K562 (cell line): ENCODE results near the gene CDS1. TPM values are rescaled to one million over a fixed set of nuclear protein-coding genes. Genes with fewer than 3 reads are reported as not detected.

Source experiments
- ATAC-seq: fragments of 200-7000 bp; cut with Tn5 transposase; 3 replicates; pipeline ENCODE4 v1.9.1; 2020; ENCODE audit warnings: moderate library complexity
- BruUV-seq: library from RNA; stranded (reverse); fragments of 400-500 nt; replicated peaks from 2 replicates; lab custom pipeline; 2021; lab: Mats Ljungman, UMichigan
- CTCF ChIA-PET: fragments of 300-600 bp; formaldehyde crosslinking; extraction: SDS; loops from one replicate; lab custom pipeline; 2021; ENCODE audit warnings: low intra/inter-chr PET ratio; lab: Yijun Ruan, JAX
- POLR2A ChIA-PET: fragments of 300-600, 350-650 bp; sonication (Branson Sonifier 250); formaldehyde crosslinking; extraction: SDS; loops from one replicate; lab custom pipeline; 2021; ENCODE audit warnings: antibody characterized with exemption, inconsistent platforms; lab: Yijun Ruan, JAX
- DNase-seq, 4 experiments: peaks; one replicate each; pipeline versions ENCODE4 v3.0.0 to v3.0.0-alpha.2; 2011 to 2018; ENCODE audit warnings: low spot score in 3 of 4, mixed read lengths in 3 of 4; ENCODE audit errors: extremely low read depth in 1 of 4
- FAIRE-seq: peaks from 2 replicates; lab custom pipeline; 2011; peaks lifted over from hg19 to GRCh38; lab: Jason Lieb, UNC
- H2AFZ ChIP-seq: 2 replicates; pipeline ENCODE4 v1.6.0; 2011; ENCODE audit warnings: low read depth, low read length, control low read depth, inconsistent platforms
- H3K27ac ChIP-seq: fragments of 200-600 bp; 3 replicates; pipeline ENCODE4 v1.8.0; 2011; ENCODE audit warnings: low read depth, mild to moderate bottlenecking, control low read depth, inconsistent platforms, low read length, moderate library complexity, mixed read lengths; ENCODE audit errors: extremely low read depth
- H3K27me3 ChIP-seq, 2 experiments: fragments of 300-600 bp in 1 of 2; 2 replicates in 1 of 2; 3 replicates in 1 of 2; pipeline versions ENCODE4 v1.6.0 to v1.8.0; 2011; ENCODE audit warnings: inconsistent platforms in 2 of 2, low read length in 2 of 2, mild to moderate bottlenecking in 1 of 2, mixed read lengths in 1 of 2, moderate library complexity in 1 of 2; ENCODE audit not compliant: control insufficient read depth in 2 of 2, insufficient read depth in 2 of 2
- H3K36me3 ChIP-seq: fragments of 300-600 bp; 3 replicates; pipeline ENCODE4 v1.8.0; 2011; ENCODE audit warnings: mild to moderate bottlenecking, low read length, inconsistent platforms; ENCODE audit not compliant: control insufficient read depth, insufficient read depth
- H3K4me1 ChIP-seq, 2 experiments: fragments of 200-600 bp in 1 of 2; replicated peaks in 1 of 2; 2 replicates in 1 of 2; 3 replicates in 1 of 2; pipeline versions ENCODE4 v1.5.1 to v1.8.0; 2011; ENCODE audit warnings: inconsistent platforms in 2 of 2, low read length in 2 of 2, mild to moderate bottlenecking in 1 of 2, mixed read lengths in 1 of 2, moderate library complexity in 1 of 2; ENCODE audit not compliant: control insufficient read depth in 2 of 2, insufficient read depth in 2 of 2
- H3K4me2 ChIP-seq: 2 replicates; pipeline ENCODE4 v1.6.1; 2011; ENCODE audit warnings: low read length, control low read depth, inconsistent platforms, mixed read lengths; ENCODE audit not compliant: insufficient read depth
- H3K4me3 ChIP-seq: fragments of 200-600 bp; sonication (generic), shearing (Covaris generic); 2 replicates; pipeline ENCODE4 v1.5.1; 2016; ENCODE audit warnings: control low read depth, inconsistent platforms
- H3K79me2 ChIP-seq: fragments of 200-600 bp; 3 replicates; pipeline ENCODE4 v1.8.0; 2011; ENCODE audit warnings: low read length, inconsistent platforms; ENCODE audit not compliant: control insufficient read depth, insufficient read depth
- H3K9ac ChIP-seq, 2 experiments: 2 replicates each; pipeline versions ENCODE4 v1.6.0 to v1.6.1; 2011; ENCODE audit warnings: low read depth in 2 of 2, low read length in 2 of 2, control low read depth in 1 of 2, inconsistent platforms in 1 of 2, mild to moderate bottlenecking in 1 of 2, mixed read lengths in 1 of 2; ENCODE audit not compliant: insufficient read depth in 1 of 2
- H3K9me1 ChIP-seq: one replicate; pipeline ENCODE4 v1.6.0; 2011; ENCODE audit warnings: inconsistent platforms, mild to moderate bottlenecking, low read length, moderate library complexity; ENCODE audit not compliant: control insufficient read depth, insufficient read depth
- H3K9me3 ChIP-seq: replicated peaks from 2 replicates; pipeline ENCODE4 v1.5.1; 2011; ENCODE audit warnings: low read depth, low read length, inconsistent platforms; ENCODE audit not compliant: control insufficient read depth, insufficient read depth
- H4K20me1 ChIP-seq: replicated peaks from 2 replicates; pipeline ENCODE4 v1.6.1; 2011; ENCODE audit warnings: low read length, inconsistent platforms, mixed read lengths; ENCODE audit not compliant: control insufficient read depth, insufficient read depth
- ASH1L ChIP-seq: fragments of 450-650 bp; IDR thresholded peaks from 2 replicates; pipeline ENCODE4 v1.6.1; 2018; ENCODE audit warnings: borderline replicate concordance, mild to moderate bottlenecking, low read depth; ENCODE audit not compliant: partially characterized antibody
- CEBPB ChIP-seq: fragments of 450-650 bp; IDR thresholded peaks from 2 replicates; pipeline ENCODE4 v1.6.1; 2016; ENCODE audit warnings: missing genetic modification characterization, missing compliant biosample characterization
- ETV1 ChIP-seq: fragments of 450-650 bp; conservative IDR thresholded peaks from 2 replicates; pipeline ENCODE4 v1.6.1; 2016; ENCODE audit warnings: missing genetic modification characterization, control low read depth, low read depth, missing compliant biosample characterization
- FOSL1 ChIP-seq: fragments of 200-800 bp; sonication (Bioruptor generic); conservative IDR thresholded peaks from 2 replicates; pipeline ENCODE4 v1.6.1; 2016; ENCODE audit warnings: missing genetic modification characterization, missing compliant biosample characterization
- NFYB ChIP-seq: IDR thresholded peaks from 2 replicates; pipeline ENCODE4 v1.6.1; 2011; ENCODE audit warnings: mild to moderate bottlenecking, moderate library complexity; ENCODE audit not compliant: insufficient read length; ENCODE audit errors: extremely low read depth
- NR2C2 ChIP-seq, 2 experiments: fragments of 200-800 bp in 1 of 2; sonication (Bioruptor generic) in 1 of 2; sonication (generic) in 1 of 2; formaldehyde crosslinking in 1 of 2; IDR thresholded peaks; 2 replicates each; pipeline versions ENCODE4 v1.6.1 to v1.8.0; 2016 to 2022; ENCODE audit warnings: mild to moderate bottlenecking in 1 of 2, missing compliant biosample characterization in 1 of 2, missing genetic modification characterization in 1 of 2, missing genetic modification reagents in 1 of 2
- RBFOX2 ChIP-seq: fragments of 200-400 bp; formaldehyde crosslinking; IDR thresholded peaks from 2 replicates; pipeline ENCODE4 v1.6.1; 2017; ENCODE audit warnings: low read depth, mild to moderate bottlenecking, low read length, moderate library complexity
- ZNF707 ChIP-seq: fragments of 250-450 bp; sonication (Bioruptor Pico); conservative IDR thresholded peaks from 2 replicates; pipeline ENCODE4 v1.8.0; 2022; ENCODE audit warnings: inconsistent platforms, mild to moderate bottlenecking, moderate library complexity
- WGBS: fragments of 100-300 bp; shearing (Covaris generic); methylation state at CpG from one replicate; pipeline ENCODE4 v1.1.6; 2016; ENCODE audit warnings: low coverage, mixed read lengths; ENCODE audit not compliant: insufficient coverage; ENCODE audit errors: missing lambda C conversion rate; 5-methylcytosine and 5-hydroxymethylcytosine counted together
- in situ Hi-C: fragments of 300-500 bp; cut with MboI; formaldehyde crosslinking; loops from 4 replicates; pipeline ENCODE4 v1.15.0; 2018; ENCODE audit warnings: inconsistent platforms, mixed read lengths
- intact Hi-C: fragments of 100-400 bp; cut with micrococcal nuclease; formaldehyde crosslinking; loops from 2 replicates; pipeline ENCODE4 v1.14.2; 2022
- polyA plus RNA-seq, 8 experiments: library from polyadenylated mRNA; depleted of rRNA in 4 of 8; stranded (reverse) in 5 of 8; unstranded in 3 of 8; fragments of >200 nt; fragmentation: Nextera tagmentation in 2 of 8; fragmentation: Illumina TruSeq in 1 of 8; extraction: Ambion mirVana in 2 of 8; extraction: Trizol in 1 of 8; gene quantifications; 2 replicates each; pipeline versions ENCODE4 v1.2.1 to v1.2.3, GENCODE V29; 2011 to 2014; ENCODE audit warnings: inconsistent platforms in 1 of 8, missing spikeins in 1 of 8
- total RNA-seq, 7 experiments: library from RNA; depleted of rRNA in 6 of 7; stranded (reverse); fragments of >200 nt in 6 of 7; fragmentation: Illumina TruSeq in 2 of 7; extraction: Trizol in 2 of 7; gene quantifications; 2 replicates each; pipeline versions ENCODE4 v1.2.1 to v1.2.3, GENCODE V29; 2011 to 2021; ENCODE audit warnings: low replicate concordance in 1 of 7
- TF ChIP-seq, protein P1 (sequence below): sonication (generic); formaldehyde crosslinking; IDR thresholded peaks from 2 replicates; pipeline ENCODE4 v1.8.0; 2022; ENCODE audit warnings: mild to moderate bottlenecking, missing genetic modification reagents
- TF ChIP-seq, protein P2 (sequence below): sonication (generic); formaldehyde crosslinking; IDR thresholded peaks from 2 replicates; pipeline ENCODE4 v1.8.1; 2023; ENCODE audit warnings: mild to moderate bottlenecking, missing genetic modification reagents

The CDS1 gene
- total and polyA plus RNA-seq, 9 of the 15 experiments (the other 6 are each of a cell fraction or from before 2014, with no cell fraction given) = 0.04 to 0.42 (median 0.15) TPM

DNA sequence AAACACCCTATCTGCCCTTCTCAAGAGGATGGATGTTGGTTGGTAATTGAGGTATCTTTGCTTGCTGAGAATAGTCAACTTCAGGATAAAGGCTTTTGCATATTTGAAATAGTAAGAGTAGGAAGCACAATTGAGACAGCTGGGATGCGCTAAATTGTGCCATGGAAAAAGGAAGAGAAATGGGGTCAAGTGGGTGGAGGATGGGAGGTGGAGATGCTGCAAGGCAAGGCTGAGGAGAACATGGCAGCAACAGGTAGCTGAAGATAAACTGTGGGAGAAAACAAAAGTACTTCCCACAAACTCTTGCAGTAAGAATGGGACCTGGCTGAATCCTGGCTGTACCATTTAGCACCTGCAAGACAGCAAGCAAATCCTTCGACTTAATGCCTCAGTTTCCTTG is 13.9 kb upstream of the CDS1 start (continued):
- TF ChIP-seq, protein P1, sequence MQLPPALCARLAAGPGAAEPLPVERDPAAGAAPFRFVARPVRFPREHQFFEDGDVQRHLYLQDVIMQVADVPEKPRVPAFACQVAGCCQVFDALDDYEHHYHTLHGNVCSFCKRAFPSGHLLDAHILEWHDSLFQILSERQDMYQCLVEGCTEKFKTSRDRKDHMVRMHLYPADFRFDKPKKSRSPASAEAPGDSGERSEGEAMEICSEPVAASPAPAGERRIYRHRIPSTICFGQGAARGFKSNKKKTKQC = no peak
- TF ChIP-seq CEBPB (no peak), NR2C2 (CRISPR knock-in tag; IDR thresholded peaks at IDR 0.05) (no peak), NR2C2 (tag; IDR thresholded peaks at IDR 0.05) (no peak), ETV1 (tag) (no peak)
- TF ChIP-seq, protein P2, sequence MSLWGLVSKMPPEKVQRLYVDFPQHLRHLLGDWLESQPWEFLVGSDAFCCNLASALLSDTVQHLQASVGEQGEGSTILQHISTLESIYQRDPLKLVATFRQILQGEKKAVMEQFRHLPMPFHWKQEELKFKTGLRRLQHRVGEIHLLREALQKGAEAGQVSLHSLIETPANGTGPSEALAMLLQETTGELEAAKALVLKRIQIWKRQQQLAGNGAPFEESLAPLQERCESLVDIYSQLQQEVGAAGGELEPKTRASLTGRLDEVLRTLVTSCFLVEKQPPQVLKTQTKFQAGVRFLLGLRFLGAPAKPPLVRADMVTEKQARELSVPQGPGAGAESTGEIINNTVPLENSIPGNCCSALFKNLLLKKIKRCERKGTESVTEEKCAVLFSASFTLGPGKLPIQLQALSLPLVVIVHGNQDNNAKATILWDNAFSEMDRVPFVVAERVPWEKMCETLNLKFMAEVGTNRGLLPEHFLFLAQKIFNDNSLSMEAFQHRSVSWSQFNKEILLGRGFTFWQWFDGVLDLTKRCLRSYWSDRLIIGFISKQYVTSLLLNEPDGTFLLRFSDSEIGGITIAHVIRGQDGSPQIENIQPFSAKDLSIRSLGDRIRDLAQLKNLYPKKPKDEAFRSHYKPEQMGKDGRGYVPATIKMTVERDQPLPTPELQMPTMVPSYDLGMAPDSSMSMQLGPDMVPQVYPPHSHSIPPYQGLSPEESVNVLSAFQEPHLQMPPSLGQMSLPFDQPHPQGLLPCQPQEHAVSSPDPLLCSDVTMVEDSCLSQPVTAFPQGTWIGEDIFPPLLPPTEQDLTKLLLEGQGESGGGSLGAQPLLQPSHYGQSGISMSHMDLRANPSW (CRISPR knock-in tag) = no peak

DNA sequence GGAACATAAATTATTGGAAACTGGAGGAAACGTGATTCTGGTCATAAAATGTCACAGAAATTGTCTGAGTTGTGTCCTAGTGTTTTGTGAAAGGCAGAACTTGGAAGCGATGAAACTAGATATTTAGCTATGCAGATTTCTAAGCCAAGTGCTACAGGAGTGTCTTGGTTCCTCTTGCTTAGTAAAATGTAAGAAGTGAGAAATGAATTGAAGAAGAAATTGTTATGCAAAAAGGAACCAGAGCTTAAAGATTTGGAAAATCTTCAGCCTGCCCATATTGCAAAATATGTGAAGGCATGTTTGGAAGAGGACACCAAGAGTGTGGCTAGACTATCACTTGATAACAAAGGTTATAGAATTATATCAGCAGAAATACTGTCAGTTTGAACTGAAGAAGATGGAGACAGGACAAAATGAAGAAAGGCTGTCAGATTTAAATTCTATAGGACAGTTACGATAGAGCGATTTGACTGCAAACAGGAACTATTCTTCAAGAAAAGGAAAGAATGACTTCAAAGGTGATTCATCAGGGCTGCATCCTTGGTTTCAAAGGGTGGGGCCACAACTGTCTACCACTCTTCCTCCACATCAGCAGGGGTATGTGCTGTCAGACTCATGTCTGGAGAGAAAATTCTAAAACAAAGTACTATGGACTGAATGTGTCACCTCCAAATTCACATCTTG is 9.4 kb upstream of the CDS1 start:
- H3K4me1 ChIP-seq = no peaks in the 10 kb centered on the region
- no peak overlapping the region for H3K4me3 ChIP-seq
- intact Hi-C loops (no loop called here), in situ Hi-C loops (no loop called here)
- H4K20me1 ChIP-seq = no peaks in the 10 kb centered on the region
- H3K9me1 ChIP-seq = no peaks in the 10 kb centered on the region
- no TSS peak for BruUV-seq
- H3K79me2 ChIP-seq = no peaks in the 10 kb centered on the region
- CTCF ChIA-PET = no interaction called here
- WGBS = 2% methylated on average over 4 of the region's 4 CpGs
- no peaks in the 10 kb centered on the region for H3K9me3 ChIP-seq
- H3K4me2 ChIP-seq = no peak overlapping the region
- POLR2A ChIA-PET = no interaction called here
- TF ChIP-seq NFYB = no peak
- TF ChIP-seq ASH1L = no peak
- TF ChIP-seq FOSL1 (tag) = peak; percentile 39; the same call in 1 of the 2 replicates
- TF ChIP-seq ZNF707 (CRISPR knock-in tag) = no peak
- TF ChIP-seq RBFOX2 = no peak
- DNase-seq (no peak), ATAC-seq (no peak), FAIRE-seq (no peak)
- H3K27ac ChIP-seq = no peak overlapping the region
- no peaks in the 10 kb centered on the region; a peak in 1 of 5 replicates for H3K27me3 ChIP-seq
- H3K36me3 ChIP-seq = no peaks in the 10 kb centered on the region
- H2AFZ ChIP-seq = no peak overlapping the region
- no peak overlapping the region for H3K9ac ChIP-seq
